GM12874 (cell line): ENCODE results near the gene TSHZ2.

Experiments
- TF ChIP-seq, protein P1 (sequence below): IDR thresholded peaks from 2 replicates; pipeline ENCODE4 v1.5.1; 2011; ENCODE audit warnings: low read depth, mild to moderate bottlenecking, control low read depth, low read length, moderate library complexity; ENCODE audit not compliant: insufficient read depth

The TSHZ2 gene

DNA sequence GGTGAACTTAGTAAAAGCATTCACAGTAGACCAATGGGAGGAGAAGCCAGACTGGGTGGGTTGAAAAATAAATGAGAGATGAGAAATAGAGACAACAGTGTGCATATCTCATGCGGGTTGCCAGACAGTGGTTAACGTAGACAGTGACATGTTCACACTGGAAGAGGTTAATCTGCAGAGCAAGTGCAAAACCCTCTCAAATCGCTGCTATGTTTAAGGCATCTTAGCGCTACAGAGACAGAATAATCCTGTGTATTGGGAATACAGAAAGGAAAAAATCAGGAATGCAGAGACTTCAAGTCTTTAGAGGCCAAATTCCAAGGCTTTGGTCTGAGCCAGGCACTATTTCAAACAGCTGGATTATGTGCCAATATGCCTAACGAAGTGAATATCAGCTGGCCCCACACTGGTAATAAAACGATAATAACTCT is 107.1 kb downstream of the TSHZ2 start:
- TF ChIP-seq, protein P1, sequence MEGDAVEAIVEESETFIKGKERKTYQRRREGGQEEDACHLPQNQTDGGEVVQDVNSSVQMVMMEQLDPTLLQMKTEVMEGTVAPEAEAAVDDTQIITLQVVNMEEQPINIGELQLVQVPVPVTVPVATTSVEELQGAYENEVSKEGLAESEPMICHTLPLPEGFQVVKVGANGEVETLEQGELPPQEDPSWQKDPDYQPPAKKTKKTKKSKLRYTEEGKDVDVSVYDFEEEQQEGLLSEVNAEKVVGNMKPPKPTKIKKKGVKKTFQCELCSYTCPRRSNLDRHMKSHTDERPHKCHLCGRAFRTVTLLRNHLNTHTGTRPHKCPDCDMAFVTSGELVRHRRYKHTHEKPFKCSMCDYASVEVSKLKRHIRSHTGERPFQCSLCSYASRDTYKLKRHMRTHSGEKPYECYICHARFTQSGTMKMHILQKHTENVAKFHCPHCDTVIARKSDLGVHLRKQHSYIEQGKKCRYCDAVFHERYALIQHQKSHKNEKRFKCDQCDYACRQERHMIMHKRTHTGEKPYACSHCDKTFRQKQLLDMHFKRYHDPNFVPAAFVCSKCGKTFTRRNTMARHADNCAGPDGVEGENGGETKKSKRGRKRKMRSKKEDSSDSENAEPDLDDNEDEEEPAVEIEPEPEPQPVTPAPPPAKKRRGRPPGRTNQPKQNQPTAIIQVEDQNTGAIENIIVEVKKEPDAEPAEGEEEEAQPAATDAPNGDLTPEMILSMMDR: no peak

DNA sequence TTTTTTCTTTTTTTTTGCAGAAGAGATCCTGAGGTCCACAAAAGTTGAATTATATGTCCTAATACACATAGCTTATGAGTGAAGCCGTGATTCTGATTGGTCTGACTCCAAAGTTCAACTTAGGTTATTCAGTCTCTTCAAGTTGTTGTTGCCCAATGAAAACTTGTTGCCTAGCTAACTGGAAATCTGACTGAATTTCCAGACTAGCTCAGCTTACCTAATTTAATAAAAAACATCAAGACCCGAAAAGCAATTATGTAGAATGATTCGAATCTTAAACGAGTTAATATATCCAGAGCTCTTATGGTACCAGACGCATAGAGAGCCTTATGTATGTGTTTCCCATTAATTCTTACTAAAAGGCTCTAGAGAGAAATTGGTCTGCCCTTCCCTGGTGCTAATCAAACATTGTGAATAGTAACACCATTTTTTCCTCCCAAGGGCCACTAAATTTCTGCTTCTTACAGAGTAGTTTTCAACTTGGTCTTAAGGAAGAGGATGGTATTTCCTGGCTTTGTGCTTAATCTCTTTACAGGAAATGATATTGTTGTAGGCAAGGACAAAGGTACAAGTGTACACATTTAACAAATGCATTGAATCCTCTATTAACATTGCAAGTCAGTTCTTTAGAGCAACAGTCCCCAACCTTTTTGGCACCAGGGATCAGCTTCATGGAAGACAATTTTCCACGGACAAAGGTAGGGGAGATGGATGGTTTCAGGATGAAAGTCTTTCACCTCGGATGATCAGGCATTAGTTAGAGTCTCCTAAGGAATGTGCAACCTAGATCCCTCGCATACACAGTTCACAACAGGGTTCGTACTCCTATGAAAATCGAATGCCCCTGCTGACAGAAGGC is 107.9 kb downstream of the TSHZ2 start:
- TF ChIP-seq, protein P1: no peak

DNA sequence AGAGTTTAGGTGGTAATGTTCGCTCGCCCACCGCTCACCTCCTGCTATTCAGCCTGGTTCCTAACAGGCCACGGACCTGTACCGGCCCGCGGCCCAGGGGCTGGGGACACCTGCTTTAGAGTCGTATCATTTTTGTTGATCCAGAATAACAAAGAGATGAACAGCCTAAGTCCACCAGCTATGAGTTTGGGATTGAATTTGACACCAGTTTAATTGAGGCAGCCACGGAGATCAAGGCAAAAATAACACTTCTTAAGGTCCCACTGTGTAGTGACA is 108.5 kb downstream of the TSHZ2 start:
- TF ChIP-seq, protein P1: no peak

DNA sequence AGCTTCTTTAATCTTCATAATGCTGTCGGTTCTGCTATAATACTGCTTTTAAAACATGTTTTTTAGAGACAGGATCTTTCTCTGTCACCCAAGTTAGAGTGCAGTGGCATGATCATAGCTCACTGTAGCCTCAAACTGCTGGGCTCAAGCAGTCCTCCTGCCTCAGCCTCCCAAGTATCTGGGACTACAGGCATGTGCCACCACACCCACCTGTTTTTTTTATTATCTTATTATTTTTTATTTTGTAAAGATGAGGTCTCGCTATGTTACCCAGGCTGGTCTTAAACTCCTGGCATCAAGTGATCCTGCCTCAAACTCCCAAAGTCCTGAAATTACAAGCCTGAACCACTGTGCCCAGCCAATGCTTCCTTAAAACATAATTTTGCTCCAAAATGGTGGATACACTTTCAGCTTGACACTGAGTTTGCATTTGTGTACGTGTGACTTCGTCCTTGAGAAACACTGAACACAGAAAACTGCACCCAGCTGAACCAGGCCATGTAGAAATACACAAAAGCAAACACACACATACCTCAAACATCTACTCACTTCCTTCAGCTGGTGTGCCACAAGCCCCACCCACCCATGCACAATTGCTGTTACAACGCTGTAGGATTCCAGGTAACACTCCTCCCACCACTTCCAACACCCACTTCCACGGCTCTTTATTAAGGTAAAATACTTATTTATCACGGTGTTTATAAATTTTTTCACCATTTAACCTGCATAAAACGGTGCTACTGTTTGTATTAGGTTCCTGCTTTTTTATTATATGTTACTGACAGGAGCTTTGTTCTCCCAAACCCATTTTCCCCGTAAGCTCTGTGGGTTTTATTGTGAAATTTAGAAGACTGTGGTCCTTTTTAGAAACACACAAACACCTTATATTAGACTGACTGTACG is 109.1 kb downstream of the TSHZ2 start:
- TF ChIP-seq, protein P1: no peak

DNA sequence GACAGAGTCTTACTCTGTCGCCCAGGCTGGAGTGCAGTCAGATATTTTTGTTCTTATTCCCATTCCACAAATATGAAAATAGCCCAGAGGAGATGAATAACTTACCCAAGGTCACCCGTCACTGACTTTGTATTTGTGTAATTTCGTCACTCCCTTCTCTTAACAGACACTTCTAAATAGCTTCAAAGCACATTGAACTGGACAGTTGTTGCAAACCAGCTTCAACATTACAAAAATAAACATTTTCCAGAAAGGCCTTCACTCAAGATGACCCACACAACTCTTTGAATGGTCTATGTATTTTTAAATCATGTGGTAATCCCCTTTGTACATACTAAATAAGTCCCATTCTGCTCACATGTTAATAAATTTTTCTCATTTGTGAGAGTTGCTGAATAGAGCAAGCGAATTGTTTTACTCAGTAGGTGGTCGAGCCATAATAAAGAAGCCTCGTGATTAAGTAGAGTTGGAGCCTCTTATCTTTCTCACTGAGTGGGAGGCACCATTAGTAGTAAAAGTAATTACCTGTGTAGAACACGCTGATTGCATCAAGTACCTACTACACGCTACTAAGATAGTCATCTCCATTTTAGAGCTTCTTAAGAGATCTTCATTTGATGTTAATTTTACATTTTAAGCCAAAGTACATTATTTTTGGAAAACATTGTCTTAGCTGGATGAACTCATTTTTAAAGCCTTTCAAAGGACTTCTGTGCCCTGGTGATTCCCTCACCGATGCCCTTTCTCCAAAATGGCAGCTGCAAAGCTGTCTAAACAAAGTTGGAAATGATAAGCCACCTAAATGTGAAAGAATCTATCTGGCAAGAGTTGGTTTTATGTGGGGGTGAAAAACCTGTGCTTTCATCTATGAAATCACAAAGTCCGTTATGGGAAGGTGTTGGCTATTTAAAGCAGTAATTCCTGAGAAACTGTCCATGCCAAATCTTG is 110.0 kb downstream of the TSHZ2 start:
- TF ChIP-seq, protein P1: no peak

DNA sequence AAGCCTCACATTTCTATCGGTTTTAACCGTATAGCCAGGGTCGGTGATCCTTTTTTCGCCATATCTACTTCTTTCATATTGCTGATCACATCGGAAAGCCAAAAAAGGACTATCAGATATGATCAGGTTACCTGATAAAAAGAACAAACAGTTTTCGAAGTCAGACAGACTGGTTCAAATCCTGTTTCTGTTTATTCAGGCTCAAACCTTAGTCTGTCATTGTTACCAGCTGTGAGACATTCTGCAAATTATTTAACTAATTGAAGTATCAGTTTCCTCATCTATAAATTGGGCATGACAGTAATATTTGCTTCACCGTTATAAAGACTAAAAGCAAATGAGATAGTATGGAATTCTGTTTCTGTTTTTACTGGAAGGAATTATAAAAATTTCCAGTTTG is 111.3 kb downstream of the TSHZ2 start:
- TF ChIP-seq, protein P1: no peak
